Effector CD4-positive, alpha-beta T cell (primary cell): ENCODE data around the gene VASH1.

Experiments
- DNase-seq: peaks from one replicate; pipeline ENCODE4 v3.0.0-alpha.2; 2020

Gene VASH1

GRCh38 chr14:76772300-76773187, 11.3 kb downstream of the VASH1 start:
- no peak for DNase-seq

GRCh38 chr14:76773188-76773885, 12.1 kb downstream of the VASH1 start:
- no peak for DNase-seq

- DNase-seq = no peak
Observed at GRCh38 chr14:76773956-76774820, 12.9 kb downstream of the VASH1 start.

GRCh38 chr14:76774821-76775694, 13.8 kb downstream of the VASH1 start:
- DNase-seq = no peak

GRCh38 chr14:76775695-76776427, 14.6 kb downstream of the VASH1 start:
- DNase-seq = no peak

- DNase-seq = no peak
Observed at GRCh38 chr14:76776428-76777251, 15.4 kb downstream of the VASH1 start.

- DNase-seq = no peak
Observed at GRCh38 chr14:76777721-76778120, 16.5 kb downstream of the VASH1 start.

- DNase-seq = no peak
Observed at GRCh38 chr14:76778546-76779215, 17.4 kb downstream of the VASH1 start.

- no peak for DNase-seq
Observed at GRCh38 chr14:76779221-76780057, 18.2 kb downstream of the VASH1 start.

- no peak for DNase-seq
Observed at GRCh38 chr14:76780058-76780345, 18.7 kb downstream of the VASH1 start.

GRCh38 chr14:76780360-76780759, 19.1 kb downstream of the VASH1 start:
- no peak for DNase-seq

- DNase-seq = no peak
Observed at GRCh38 chr14:76780875-76781647, 19.8 kb downstream of the VASH1 start.

- no peak for DNase-seq
Observed at GRCh38 chr14:76781648-76782051, 20.4 kb downstream of the VASH1 start.

- DNase-seq = no peak
Observed at GRCh38 chr14:76782115-76782884, 21.0 kb downstream of the VASH1 start.

- no peak for DNase-seq
Observed at GRCh38 chr14:76782885-76783566, 21.8 kb downstream of the VASH1 start.

GRCh38 chr14:76784266-76784874, 23.1 kb downstream of the VASH1 start:
- DNase-seq = no peak
